ENCODE results near the gene ADSS1.

- TF ChIP-seq FOSL1 (IDR thresholded peaks at IDR 0.05; ENCODE audit: low read depth) (no peak), POLR2A (IDR thresholded peaks at IDR 0.05; ENCODE audit: borderline replicate concordance, extremely low read depth, insufficient read depth, insufficient read length) (no peak), EZH2 (IDR thresholded peaks at IDR 0.05) (no peak), RAD21 (IDR thresholded peaks at IDR 0.05; ENCODE audit: low read depth) (peak; percentile 90)
- TF ChIP-seq, protein P1, sequence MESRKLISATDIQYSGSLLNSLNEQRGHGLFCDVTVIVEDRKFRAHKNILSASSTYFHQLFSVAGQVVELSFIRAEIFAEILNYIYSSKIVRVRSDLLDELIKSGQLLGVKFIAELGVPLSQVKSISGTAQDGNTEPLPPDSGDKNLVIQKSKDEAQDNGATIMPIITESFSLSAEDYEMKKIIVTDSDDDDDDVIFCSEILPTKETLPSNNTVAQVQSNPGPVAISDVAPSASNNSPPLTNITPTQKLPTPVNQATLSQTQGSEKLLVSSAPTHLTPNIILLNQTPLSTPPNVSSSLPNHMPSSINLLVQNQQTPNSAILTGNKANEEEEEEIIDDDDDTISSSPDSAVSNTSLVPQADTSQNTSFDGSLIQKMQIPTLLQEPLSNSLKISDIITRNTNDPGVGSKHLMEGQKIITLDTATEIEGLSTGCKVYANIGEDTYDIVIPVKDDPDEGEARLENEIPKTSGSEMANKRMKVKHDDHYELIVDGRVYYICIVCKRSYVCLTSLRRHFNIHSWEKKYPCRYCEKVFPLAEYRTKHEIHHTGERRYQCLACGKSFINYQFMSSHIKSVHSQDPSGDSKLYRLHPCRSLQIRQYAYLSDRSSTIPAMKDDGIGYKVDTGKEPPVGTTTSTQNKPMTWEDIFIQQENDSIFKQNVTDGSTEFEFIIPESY (IDR thresholded peaks at IDR 0.05; ENCODE audit: extremely low read depth, insufficient replicate concordance, low read length) = no peak
- TF ChIP-seq, protein P2, sequence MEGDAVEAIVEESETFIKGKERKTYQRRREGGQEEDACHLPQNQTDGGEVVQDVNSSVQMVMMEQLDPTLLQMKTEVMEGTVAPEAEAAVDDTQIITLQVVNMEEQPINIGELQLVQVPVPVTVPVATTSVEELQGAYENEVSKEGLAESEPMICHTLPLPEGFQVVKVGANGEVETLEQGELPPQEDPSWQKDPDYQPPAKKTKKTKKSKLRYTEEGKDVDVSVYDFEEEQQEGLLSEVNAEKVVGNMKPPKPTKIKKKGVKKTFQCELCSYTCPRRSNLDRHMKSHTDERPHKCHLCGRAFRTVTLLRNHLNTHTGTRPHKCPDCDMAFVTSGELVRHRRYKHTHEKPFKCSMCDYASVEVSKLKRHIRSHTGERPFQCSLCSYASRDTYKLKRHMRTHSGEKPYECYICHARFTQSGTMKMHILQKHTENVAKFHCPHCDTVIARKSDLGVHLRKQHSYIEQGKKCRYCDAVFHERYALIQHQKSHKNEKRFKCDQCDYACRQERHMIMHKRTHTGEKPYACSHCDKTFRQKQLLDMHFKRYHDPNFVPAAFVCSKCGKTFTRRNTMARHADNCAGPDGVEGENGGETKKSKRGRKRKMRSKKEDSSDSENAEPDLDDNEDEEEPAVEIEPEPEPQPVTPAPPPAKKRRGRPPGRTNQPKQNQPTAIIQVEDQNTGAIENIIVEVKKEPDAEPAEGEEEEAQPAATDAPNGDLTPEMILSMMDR (IDR thresholded peaks at IDR 0.05 in 2 of 3, conservative IDR thresholded peaks at IDR 0.05 in 1 of 3; ENCODE audit: borderline replicate concordance in 1 of 3, insufficient read depth in 1 of 3, low read depth in 2 of 3, low read length in 2 of 3) = peak; percentile 90 to 96 (median 94)
These were observed 15.3 kb upstream of the ADSS1 start for GRCh38 chr14:104708606-104709268.
